ENCODE data around the gene ROBO4. TPM values are rescaled to one million over a fixed set of nuclear protein-coding genes. Genes with fewer than 3 reads are reported as not detected.

ROBO4 gene
- total RNA-seq, 1 donor from 2014 or later: not detected

DNA sequence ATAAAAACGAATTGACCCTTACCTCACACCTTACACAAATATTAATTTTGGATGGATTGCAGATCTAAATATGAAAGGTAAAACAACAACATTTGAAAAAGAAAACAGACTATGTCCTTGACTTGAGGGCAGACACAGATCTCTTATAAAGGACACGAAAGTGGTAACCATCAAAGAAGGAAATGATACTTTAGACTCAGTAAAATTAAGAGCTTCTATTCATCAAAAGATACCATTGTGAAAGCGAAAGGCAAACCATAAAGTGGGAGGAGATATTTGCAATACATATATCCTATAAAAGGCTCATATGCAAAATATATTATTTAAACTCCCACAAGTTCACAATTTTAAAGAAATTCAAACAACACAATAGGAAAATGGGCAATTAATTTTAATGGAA, 33.1 kb upstream of the ROBO4 start:
- H3K4me3 Mint-ChIP-seq: peak overlapping the region; percentile 11
- no peak overlapping the region for H3K27ac Mint-ChIP-seq
- H3K36me3 Mint-ChIP-seq (ENCODE audit: low read depth): no peaks in the 10 kb centered on the region
- intact Hi-C loops (cut with micrococcal nuclease): no loop called here
- peaks cover under 1% of the 10 kb centered on the region for H3K27me3 Mint-ChIP-seq
- peaks cover 5% of the 10 kb centered on the region for H3K4me1 Mint-ChIP-seq
- DNase-seq: no peak
- H3K9me3 Mint-ChIP-seq: no peaks in the 10 kb centered on the region

DNA sequence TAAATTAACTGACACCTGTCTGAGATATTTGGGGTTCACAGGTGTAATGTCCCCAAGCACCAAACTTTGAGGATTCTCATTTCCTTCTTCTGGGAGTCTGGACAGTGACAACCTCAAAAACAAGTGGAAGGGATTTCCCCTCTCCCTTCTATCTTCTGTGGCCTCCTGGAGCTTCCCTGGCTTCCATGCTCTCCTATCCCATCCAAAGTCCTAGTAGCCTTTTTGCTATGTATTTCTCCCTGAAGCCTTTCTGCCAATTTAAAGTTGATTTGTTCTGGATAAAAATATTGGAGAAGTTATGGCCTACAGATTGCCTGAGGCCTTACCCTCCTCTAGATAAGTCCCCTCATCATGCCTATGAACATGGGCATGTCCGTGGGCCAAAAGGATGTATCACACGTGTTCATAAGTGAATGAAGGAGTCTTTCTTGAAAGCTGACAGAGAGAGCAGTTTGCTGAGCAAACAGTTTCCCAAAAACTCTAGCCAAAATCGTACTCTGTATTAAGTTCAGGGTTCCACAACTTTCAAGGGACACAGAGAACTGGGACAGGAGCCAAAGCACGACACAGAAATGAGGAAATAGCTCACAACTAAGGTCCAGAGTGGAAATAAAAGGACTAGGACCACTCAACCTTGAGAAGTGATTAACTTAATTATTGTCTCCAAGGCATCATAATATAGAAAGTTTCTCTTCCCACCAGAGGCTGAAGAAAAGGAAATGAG, 31.4 kb upstream of the ROBO4 start:
- DNase-seq: no peak
- intact Hi-C loops (cut with micrococcal nuclease): no loop called here
- H3K36me3 Mint-ChIP-seq (ENCODE audit: low read depth): no peaks in the 10 kb centered on the region
- H3K4me3 Mint-ChIP-seq: no peak overlapping the region
- H3K27me3 Mint-ChIP-seq: no peaks in the 10 kb centered on the region
- H3K4me1 Mint-ChIP-seq: peaks cover 5% of the 10 kb centered on the region
- H3K9me3 Mint-ChIP-seq: no peaks in the 10 kb centered on the region
- H3K27ac Mint-ChIP-seq: no peak overlapping the region

DNA sequence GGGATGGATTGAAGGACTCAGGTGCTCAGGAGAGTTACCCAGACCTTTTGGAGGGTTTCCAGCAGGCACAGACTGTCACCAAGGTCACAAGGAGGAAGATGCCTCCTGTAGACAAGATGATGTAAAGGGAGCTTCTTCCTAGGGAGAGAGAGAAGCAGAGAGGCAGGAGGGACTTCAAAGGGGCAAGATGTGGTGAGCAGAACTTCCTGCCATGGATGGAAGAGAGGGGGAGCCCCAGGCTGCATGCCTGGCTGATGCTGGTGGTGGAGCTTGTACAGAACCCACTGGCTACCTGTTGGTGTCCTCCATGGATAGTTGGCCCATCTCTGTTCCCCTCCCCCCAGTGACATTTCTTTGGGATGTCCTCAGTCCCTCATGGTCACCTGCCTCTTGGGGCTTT, 25.6 kb upstream of the ROBO4 start:
- Mint-ChIP-seq H3K4me3 (no peak overlapping the region), H3K4me1 (peaks cover 11% of the 10 kb centered on the region), H3K27ac (no peak overlapping the region), H3K27me3 (peaks cover 12% of the 10 kb centered on the region), H3K36me3 (ENCODE audit: low read depth) (peaks cover 2% of the 10 kb centered on the region), H3K9me3 (no peaks in the 10 kb centered on the region)
- intact Hi-C loops (cut with micrococcal nuclease): no loop called here
- DNase-seq: peak; percentile 64

DNA sequence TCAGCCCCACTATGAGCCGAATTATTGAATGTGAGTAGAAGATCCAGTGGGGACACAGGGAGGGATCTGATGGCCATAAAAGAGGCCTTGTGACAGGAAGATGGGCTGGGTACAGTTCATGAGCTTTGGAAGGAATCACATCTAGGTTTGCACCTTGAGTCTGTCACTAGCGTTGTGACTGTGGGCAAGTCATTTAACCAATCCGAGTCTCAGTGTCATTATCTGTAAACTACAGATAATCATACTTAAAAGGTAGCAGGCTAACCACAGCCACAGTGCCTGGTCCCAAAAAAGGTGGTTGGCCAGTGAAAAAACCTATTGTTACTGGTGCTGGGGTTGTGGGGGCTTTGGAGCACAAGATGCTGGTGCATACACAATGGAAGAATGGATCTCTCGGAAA, 25.2 kb upstream of the ROBO4 start:
- no peak for DNase-seq
- H3K27me3 Mint-ChIP-seq: peaks cover 14% of the 10 kb centered on the region
- H3K4me1 Mint-ChIP-seq: peaks cover 11% of the 10 kb centered on the region
- H3K27ac Mint-ChIP-seq: no peak overlapping the region
- H3K36me3 Mint-ChIP-seq (ENCODE audit: low read depth): peaks cover 2% of the 10 kb centered on the region
- H3K9me3 Mint-ChIP-seq: no peaks in the 10 kb centered on the region
- H3K4me3 Mint-ChIP-seq: no peak overlapping the region
- intact Hi-C loops (cut with micrococcal nuclease): no loop called here

DNA sequence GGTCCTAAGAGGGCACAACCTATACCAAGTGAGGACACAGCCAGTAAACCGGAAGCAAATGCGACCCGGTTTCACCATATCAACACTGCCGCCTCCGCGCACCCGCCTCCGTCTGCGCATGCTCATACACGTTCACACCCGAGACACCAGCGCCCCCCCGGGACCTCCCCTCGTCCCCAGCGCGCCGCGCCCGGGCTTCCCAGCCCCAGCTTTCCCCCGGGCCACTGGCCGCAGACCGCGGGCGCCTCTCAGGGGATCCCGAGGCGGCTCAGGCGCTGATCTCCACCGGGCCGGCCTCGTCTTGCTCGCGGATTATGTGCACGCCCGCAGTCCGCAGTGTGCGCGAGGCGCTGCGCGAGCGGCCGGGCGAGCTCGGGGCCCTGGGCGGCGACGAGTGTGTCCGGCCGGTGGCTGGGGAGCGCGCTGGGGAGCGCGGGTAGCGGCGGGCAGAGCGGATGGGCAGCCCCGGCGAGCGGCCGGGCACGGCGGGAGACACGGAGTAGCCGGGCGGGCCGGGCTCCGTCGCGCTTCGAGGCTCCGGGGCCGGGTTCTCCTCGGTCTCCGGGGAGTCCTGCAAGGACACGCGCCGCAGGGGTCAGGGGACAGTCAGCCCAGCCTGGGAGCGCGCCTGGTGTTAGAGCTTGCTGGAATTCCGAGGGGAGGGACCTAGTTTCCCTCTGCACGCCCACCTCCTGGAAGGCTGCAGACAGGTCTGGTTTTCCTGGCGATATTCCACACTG, 23.4 kb upstream of the ROBO4 start:
- H3K27ac Mint-ChIP-seq: no peak overlapping the region
- H3K27me3 Mint-ChIP-seq: peaks cover 14% of the 10 kb centered on the region
- peaks cover 2% of the 10 kb centered on the region for H3K36me3 Mint-ChIP-seq (ENCODE audit: low read depth)
- peaks cover 11% of the 10 kb centered on the region for H3K4me1 Mint-ChIP-seq
- H3K4me3 Mint-ChIP-seq: peak overlapping the region; percentile 67
- intact Hi-C loops (cut with micrococcal nuclease): loop anchor here (2.0 kb wide), 1 partner anchor 34 kb away; the partner anchor contains the start of gene CCDC15
- DNase-seq: peak; percentile 90
- no peaks in the 10 kb centered on the region for H3K9me3 Mint-ChIP-seq

DNA sequence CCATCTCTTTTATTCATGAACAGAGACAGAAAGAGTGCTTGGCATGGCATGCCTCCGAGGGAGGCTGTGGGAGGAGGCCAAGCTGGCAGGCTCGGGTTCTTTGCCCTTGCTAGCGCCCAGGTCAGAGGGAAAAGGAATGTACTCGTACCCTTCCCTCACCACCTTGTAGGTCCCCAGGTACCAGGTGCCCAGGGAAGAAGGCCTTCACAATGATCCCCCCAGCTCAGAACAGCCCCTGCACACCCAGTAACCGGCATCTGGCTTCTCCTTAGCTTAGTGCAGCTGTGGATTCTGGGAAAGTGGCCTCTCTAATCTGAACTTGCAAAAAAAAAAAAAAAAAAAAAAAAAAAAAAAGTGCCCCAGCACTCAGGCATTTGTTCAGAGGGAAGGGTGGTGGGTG, 22.7 kb upstream of the ROBO4 start:
- peaks cover 2% of the 10 kb centered on the region for H3K36me3 Mint-ChIP-seq (ENCODE audit: low read depth)
- no peak overlapping the region for H3K27ac Mint-ChIP-seq
- no peak for DNase-seq
- no peaks in the 10 kb centered on the region for H3K9me3 Mint-ChIP-seq
- H3K27me3 Mint-ChIP-seq: peaks cover 14% of the 10 kb centered on the region
- peak overlapping the region; percentile 67 for H3K4me3 Mint-ChIP-seq
- intact Hi-C loops (cut with micrococcal nuclease): loop anchor here (2.0 kb wide), 1 partner anchor 34 kb away; the partner anchor contains the start of gene CCDC15
- H3K4me1 Mint-ChIP-seq: peaks cover 11% of the 10 kb centered on the region

DNA sequence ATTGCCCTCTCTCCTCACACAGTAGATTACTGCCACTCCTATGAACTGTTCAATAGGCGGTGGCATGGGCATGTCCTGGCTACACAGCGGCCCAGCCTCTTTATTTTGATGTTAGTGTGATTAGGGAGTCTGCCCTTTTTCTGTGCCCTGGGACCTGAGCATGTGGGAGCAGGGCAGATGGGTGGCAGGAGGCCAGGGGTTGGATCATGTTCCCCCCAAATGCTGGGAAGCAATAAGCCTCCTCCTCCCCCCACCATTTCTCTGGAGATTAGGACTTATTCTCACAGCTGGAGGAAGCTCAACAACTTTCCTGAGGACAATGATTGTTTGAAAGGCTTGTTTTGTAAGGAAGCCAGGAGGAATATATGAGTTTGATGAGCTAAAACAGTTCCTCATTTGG, 22.2 kb upstream of the ROBO4 start:
- H3K4me1 Mint-ChIP-seq: peaks cover 11% of the 10 kb centered on the region
- intact Hi-C loops (cut with micrococcal nuclease): loop anchor here (2.0 kb wide), 1 partner anchor 35 kb away; the partner anchor contains the start of gene CCDC15
- no peaks in the 10 kb centered on the region for H3K9me3 Mint-ChIP-seq
- H3K36me3 Mint-ChIP-seq (ENCODE audit: low read depth): peaks cover 2% of the 10 kb centered on the region
- DNase-seq: no peak
- H3K27ac Mint-ChIP-seq: no peak overlapping the region
- H3K27me3 Mint-ChIP-seq: peaks cover 14% of the 10 kb centered on the region
- H3K4me3 Mint-ChIP-seq: no peak overlapping the region

DNA sequence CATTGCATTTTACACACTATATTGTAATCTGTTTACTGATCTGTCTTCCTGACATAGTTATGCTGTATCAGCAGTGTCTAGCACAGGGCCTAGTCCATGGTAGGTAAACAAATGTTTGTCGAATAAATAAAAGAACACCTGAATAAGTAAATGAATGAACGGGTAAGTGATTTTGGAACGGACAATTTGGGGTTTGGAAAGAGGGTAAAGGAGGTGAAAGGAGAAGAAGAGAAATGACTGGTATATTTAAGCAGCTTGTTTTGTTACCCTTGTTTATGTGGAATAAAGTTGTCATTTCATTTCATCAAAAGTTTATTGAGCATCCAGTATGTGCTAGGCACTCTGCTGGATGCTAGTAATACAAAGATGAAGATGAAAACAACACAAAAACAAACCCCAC, 21.3 kb upstream of the ROBO4 start, which contains the start of gene HEPN1:
Gene HEPN1, plus strand, starts transcription at position 301 of the 400 bp plus-strand sequence.
- no peak for DNase-seq
- Mint-ChIP-seq H3K27ac (no peak within 1 kb of the TSS), H3K36me3 (ENCODE audit: low read depth) (peaks cover 2% of the 10 kb centered on the region), H3K4me1 (peaks cover 11% of the 10 kb centered on the region), H3K27me3 (peaks cover 17% of the 10 kb centered on the region), H3K4me3 (no peak within 1 kb of the TSS), H3K9me3 (no peaks in the 10 kb centered on the region)
- intact Hi-C loops (cut with micrococcal nuclease): no loop called here

DNA sequence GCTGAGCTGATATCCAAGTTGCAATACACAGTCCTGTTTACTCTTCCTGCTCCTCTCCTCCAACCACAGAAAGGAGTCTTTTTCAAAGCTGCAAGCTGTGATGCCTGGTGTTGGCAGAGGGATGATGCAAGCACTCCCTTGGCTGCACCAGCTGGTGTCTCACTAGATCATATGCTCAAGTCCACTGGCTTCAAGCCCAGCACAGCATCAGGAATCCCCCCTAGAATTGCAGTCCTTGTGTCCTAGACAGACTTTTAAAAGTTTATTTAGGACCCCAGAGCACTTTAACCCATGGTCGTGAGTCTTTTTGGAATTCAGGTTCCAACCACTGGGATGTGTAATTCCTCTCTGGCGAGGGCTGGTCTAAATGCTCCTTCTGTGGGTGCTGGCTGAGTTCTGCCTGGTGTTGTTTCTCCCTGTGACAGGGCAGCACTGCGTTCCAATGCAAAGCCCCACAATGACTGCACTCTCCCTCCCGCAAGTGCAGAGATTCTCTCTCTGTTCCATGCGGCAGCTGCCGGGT, 19.5 kb upstream of the ROBO4 start:
- peaks cover 5% of the 10 kb centered on the region for H3K9me3 Mint-ChIP-seq
- peaks cover 2% of the 10 kb centered on the region for H3K36me3 Mint-ChIP-seq (ENCODE audit: low read depth)
- DNase-seq: no peak
- H3K4me3 Mint-ChIP-seq: no peak overlapping the region
- peaks cover 17% of the 10 kb centered on the region for H3K27me3 Mint-ChIP-seq
- H3K4me1 Mint-ChIP-seq: peaks cover 4% of the 10 kb centered on the region
- no peak overlapping the region for H3K27ac Mint-ChIP-seq
- intact Hi-C loops (cut with micrococcal nuclease): no loop called here

DNA sequence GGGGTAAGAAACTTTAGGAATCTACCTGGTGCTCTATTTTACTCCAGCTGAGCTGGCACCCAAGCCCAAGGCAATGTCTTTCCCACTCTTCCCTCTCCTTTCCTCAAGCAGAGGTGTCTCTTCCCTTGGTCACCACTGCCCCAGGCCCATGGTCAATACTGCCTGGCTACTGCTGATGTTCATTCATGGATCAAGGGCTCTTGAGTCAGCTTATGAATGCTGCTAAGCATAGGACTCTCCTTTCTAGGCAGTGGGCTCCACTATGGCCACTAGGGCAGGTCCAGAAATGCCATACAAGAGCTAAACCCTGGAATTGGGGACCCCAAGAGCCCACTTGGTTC, 18.7 kb upstream of the ROBO4 start:
- Mint-ChIP-seq H3K27ac (no peak overlapping the region), H3K36me3 (ENCODE audit: low read depth) (peaks cover 2% of the 10 kb centered on the region), H3K9me3 (peaks cover 10% of the 10 kb centered on the region), H3K4me3 (no peak overlapping the region), H3K27me3 (peaks cover 15% of the 10 kb centered on the region), H3K4me1 (peaks cover 4% of the 10 kb centered on the region)
- DNase-seq: no peak
- intact Hi-C loops (cut with micrococcal nuclease): no loop called here

DNA sequence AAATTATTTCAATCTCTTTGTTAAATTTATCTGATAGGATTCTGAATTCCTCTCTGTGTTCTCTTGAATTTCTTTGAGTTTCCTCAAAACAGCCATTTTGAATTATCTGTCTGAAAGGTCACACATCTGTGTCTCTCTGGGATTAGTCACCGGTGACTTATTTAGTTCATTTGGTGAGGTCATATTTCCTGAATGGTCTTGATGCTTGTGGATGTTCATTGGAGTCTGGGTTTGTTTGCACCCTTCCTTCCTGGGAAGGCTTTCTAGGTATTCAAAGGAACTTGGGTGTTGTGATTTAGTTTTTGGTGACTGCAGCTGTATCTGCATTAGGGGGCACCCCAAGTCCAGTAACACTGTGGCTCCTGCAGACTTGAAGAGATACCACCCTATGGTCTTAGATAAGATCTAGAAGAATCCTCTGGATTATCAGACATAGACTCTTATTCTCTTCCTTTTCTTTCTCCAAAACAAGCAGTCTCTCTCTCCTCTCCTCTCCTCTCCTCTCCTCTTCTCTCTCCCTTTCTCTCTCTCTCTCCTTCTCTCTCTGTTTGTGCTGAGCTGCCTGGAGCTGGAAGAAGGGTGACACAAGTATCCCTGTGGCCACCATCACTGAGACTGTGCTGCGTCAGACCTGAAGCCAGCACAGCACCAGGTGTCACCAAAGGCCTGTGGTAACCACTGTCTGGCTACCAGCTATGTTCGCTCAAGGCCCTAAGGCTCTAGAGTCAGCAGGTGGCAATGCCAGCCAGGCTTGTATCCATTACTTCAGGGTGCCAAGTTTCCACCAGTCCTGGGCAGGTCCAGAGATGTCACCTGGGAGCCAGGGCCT, 18.1 kb upstream of the ROBO4 start:
- peaks cover 2% of the 10 kb centered on the region for H3K36me3 Mint-ChIP-seq (ENCODE audit: low read depth)
- H3K4me1 Mint-ChIP-seq: peaks cover 4% of the 10 kb centered on the region

DNA sequence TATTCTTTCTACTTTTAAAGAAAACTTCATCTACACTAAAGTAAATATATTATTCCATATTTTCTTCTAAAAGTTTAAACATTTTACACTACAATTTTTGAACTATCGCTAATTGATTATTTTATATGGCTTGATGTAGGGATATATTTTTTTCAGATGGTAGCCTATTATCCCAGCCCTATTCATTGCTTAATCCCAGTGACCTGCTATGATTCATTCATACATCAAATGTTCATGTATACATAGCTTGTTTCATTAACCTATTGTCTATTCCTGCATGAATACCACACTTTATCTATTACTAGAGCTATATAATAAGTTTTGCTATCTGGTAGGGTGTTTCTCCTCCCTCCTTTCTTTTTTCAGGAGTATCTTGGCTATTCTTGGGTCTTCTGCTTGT, 5.0 kb upstream of the ROBO4 start:
- intact Hi-C loops (cut with micrococcal nuclease): no loop called here
- H3K4me1 Mint-ChIP-seq: peaks cover under 1% of the 10 kb centered on the region
- H3K36me3 Mint-ChIP-seq (ENCODE audit: low read depth): no peaks in the 10 kb centered on the region
- no peak overlapping the region for H3K27ac Mint-ChIP-seq
- no peaks in the 10 kb centered on the region for H3K9me3 Mint-ChIP-seq
- no peak for DNase-seq
- H3K27me3 Mint-ChIP-seq: peaks cover 40% of the 10 kb centered on the region
- H3K4me3 Mint-ChIP-seq: no peak overlapping the region

More for the DNA sequence above, 18.1 kb upstream of the ROBO4 start:
- no peak for DNase-seq
- Mint-ChIP-seq H3K27ac (no peak overlapping the region), H3K4me3 (no peak overlapping the region), H3K9me3 (peaks cover 10% of the 10 kb centered on the region), H3K27me3 (peaks cover 15% of the 10 kb centered on the region)
- intact Hi-C loops (cut with micrococcal nuclease): no loop called here

DNA sequence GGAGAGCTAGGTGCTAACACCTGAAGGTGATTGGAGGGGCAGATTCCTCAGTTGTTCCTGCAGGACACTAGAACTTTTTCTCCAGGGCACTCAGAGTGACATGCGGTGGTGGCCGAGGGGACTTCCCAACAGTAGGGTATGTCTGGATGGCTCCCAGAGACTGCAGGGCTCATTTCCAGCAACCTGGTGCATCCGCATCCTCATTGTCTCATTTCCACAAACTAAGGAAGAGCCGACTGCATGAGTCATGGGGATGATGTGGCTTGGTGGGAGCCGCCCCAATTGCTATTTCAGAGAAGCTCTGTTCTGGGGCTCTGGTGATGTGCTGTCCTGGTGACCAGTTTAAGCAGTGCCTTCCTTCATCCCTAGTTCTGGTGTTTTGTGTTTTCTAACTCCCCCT, 2.8 kb upstream of the ROBO4 start:
- intact Hi-C loops (cut with micrococcal nuclease): no loop called here

More for the DNA sequence above, 2.8 kb upstream of the ROBO4 start:
- DNase-seq: no peak
- Mint-ChIP-seq H3K4me1 (peaks cover 4% of the 10 kb centered on the region), H3K9me3 (no peaks in the 10 kb centered on the region), H3K27me3 (peaks cover 37% of the 10 kb centered on the region), H3K36me3 (ENCODE audit: low read depth) (no peaks in the 10 kb centered on the region), H3K27ac (no peak overlapping the region), H3K4me3 (no peak overlapping the region)
